Kidney (tissue), 14 donors: Measurements from ENCODE around the gene URM1. TPM values are rescaled to one million over a fixed set of nuclear protein-coding genes. Genes with fewer than 3 reads are reported as not detected.

Experiments
- DNase-seq, 5 donors: peaks; one replicate each; pipeline ENCODE4 v3.0.0-alpha.2; 2013 to 2020
- FAIRE-seq: peaks from 2 replicates; lab custom pipeline; 2012; peaks lifted over from hg19 to GRCh38; lab: Jason Lieb, UNC
- H3K27ac ChIP-seq, 2 donors: one replicate each; pipeline ENCODE4 v1.7.0; 2013; ENCODE audit warnings: low read depth in 2 of 2, low read length in 2 of 2, inconsistent platforms in 1 of 2
- H3K27me3 ChIP-seq: one replicate; pipeline ENCODE4 v1.7.1; 2013; ENCODE audit warnings: low read length, inconsistent platforms; ENCODE audit not compliant: control insufficient read depth, insufficient read depth
- H3K36me3 ChIP-seq, 3 donors: one replicate each; pipeline versions ENCODE4 v1.7.0 to v1.7.1; 2013; ENCODE audit warnings: low read length in 3 of 3, control low read depth in 1 of 3, inconsistent platforms in 1 of 3; ENCODE audit not compliant: insufficient read depth in 3 of 3, control insufficient read depth in 2 of 3
- H3K4me1 ChIP-seq, 3 donors: one replicate each; pipeline versions ENCODE4 v1.7.0 to v1.7.1; 2013; ENCODE audit warnings: low read length in 3 of 3, inconsistent platforms in 1 of 3, low read depth in 1 of 3; ENCODE audit not compliant: control insufficient read depth in 2 of 3, insufficient read depth in 2 of 3
- H3K4me3 ChIP-seq, 3 donors: one replicate each; pipeline versions ENCODE4 v1.7.0 to v1.8.1; 2013; ENCODE audit warnings: low read length in 3 of 3, control low read depth in 1 of 3, inconsistent platforms in 1 of 3
- H3K9ac ChIP-seq, 3 donors: one replicate each; pipeline versions ENCODE4 v1.7.0 to v1.7.1; 2013; ENCODE audit warnings: low read length in 3 of 3, control low read depth in 1 of 3, inconsistent platforms in 1 of 3
- H3K9me3 ChIP-seq, 3 donors: one replicate each; pipeline versions ENCODE4 v1.7.0 to v1.7.1; 2013; ENCODE audit warnings: low read length in 3 of 3, control low read depth in 1 of 3, inconsistent platforms in 1 of 3; ENCODE audit not compliant: control insufficient read depth in 2 of 3, insufficient read depth in 1 of 3
- CTCF ChIP-seq: IDR thresholded peaks from 3 replicates; pipeline ENCODE4 v1.5.1; 2012; ENCODE audit warnings: mild to moderate bottlenecking, moderate library complexity, borderline replicate concordance; ENCODE audit not compliant: insufficient read depth; ENCODE audit errors: extremely low read depth
- intact Hi-C: fragments of 100-400 bp; cut with DNase I; formaldehyde crosslinking; loops from one replicate; pipeline ENCODE4 v1.11.1; 2022
- polyA plus RNA-seq: library from polyadenylated mRNA; stranded (reverse); fragments of 350-450 nt; fragmentation: Illumina TruSeq; extraction: RNeasy Lipid Tissue Mini Kit (QIAGEN cat#74804); gene quantifications from one replicate; pipeline ENCODE4 v1.2.3, GENCODE V29; 2014; ENCODE audit warnings: low read depth, low replicate concordance; ENCODE audit not compliant: insufficient read depth
- total RNA-seq: library from RNA; stranded (reverse); fragmentation: NEBNext Ultra II Directional; extraction: Animal tissue kit (Norgen Biotek cat#: 25700); gene quantifications from one replicate; pipeline ENCODE4 v1.2.1, GENCODE V29; 2021
- donor health status: control.
- donor health status: control.
- donor health status: control.
- donor health status: control.
- donor health status: control.
- donor health status: DM: yes; HTN: yes; CAD: no.
- donor health status: Normal renal cell carcinoma (clear cell type).

Gene URM1
- total and polyA plus RNA-seq, 2 donors from 2014 or later = 55.2 to 55.9 TPM

GRCh38 chr9:128390150-128390812, 19.1 kb downstream of the URM1 start:
- no peak for TF ChIP-seq CTCF
- Histone ChIP-seq H3K27ac (no peak overlapping the region), H3K9ac (no peak overlapping the region), H3K9me3 (no peaks in the 10 kb centered on the region), H3K36me3 (peaks cover 0 to 17% (median 15%) of the 10 kb centered on the region in 3 donors), H3K4me3 (no peak overlapping the region), H3K4me1 (no peaks in the 10 kb centered on the region), H3K27me3 (peaks cover 32% of the 10 kb centered on the region)
- DNase-seq = no peak
- no peak for FAIRE-seq
- intact Hi-C loops = no loop called here

DNA sequence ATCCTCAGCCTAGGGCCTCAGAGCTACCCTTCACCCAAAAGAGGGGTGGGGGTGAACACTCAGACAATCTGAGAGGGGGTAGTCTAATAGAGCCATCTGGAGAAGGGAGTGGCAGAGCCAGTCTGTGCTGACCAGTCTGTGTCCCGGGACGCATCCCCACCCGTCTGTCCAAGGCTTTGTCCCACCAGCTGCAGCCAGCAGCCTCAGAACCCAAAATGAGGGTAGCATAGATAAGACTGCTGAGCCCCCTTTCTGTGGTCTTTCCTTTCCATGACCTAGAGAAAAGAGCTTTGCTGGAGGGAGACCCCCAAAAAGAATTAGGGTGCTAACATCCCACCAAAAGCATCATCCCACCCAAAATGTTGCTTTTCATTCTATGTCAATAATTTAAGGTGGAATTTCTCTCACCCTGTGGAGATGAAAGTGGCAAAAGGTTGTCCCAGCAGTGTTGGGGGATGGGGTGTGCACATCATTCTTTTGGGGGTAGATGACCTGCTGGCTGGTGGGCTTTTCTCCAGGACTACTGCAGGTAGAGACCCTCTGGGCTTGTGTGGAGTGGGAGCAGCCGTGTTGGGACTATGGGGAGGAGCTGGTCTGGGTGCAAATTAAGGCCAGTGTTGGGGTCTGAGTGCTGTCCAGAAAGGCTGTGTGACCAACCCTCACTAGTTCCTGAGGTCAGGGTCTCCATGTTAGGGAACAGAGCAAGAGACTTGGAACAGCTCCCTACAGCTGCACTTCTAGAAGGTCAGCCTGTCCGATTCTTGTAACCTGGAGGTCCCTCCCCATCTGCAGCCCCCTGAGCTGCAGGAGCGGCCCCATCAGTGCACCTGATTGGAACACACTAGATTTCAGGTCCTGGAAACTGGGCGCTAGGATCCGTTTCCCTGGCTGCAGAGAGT, 19.9 kb downstream of the URM1 start:
- no peak for TF ChIP-seq CTCF
- Histone ChIP-seq H3K4me1 (no peaks in the 10 kb centered on the region), H3K27me3 (peaks cover 32% of the 10 kb centered on the region), H3K9me3 (no peaks in the 10 kb centered on the region), H3K4me3 (no peak overlapping the region), H3K9ac (no peak overlapping the region), H3K27ac (no peak overlapping the region), H3K36me3 (peaks cover 0 to 17% (median 15%) of the 10 kb centered on the region in 3 donors)
- DNase-seq (no peak), FAIRE-seq (no peak)
- intact Hi-C loops = no loop called here

- Histone ChIP-seq H3K4me1 (no peaks in the 10 kb centered on the region), H3K36me3 (peaks cover 0 to 17% (median 15%) of the 10 kb centered on the region in 3 donors), H3K4me3 (no peak overlapping the region), H3K9ac (no peak overlapping the region), H3K9me3 (no peaks in the 10 kb centered on the region), H3K27me3 (peaks cover 35% of the 10 kb centered on the region), H3K27ac (no peak overlapping the region)
- no peak for FAIRE-seq
- DNase-seq = no peak
- intact Hi-C loops = no loop called here
- no peak for TF ChIP-seq CTCF
Measured at GRCh38 chr9:128391956-128392301, 20.8 kb downstream of the URM1 start.
